Sigmoid colon (tissue), 4 donors: Measurements from ENCODE around the gene NUP160.

Source experiments
- EP300 ChIP-seq, 4 donors: sonication (generic); formaldehyde crosslinking; IDR thresholded peaks; one replicate each; pipeline ENCODE4 v1.6.1; 2017; ENCODE audit warnings: antibody characterized with exemption in 4 of 4
- POLR2A ChIP-seq, 2 donors: fragments of 450-650 bp; IDR thresholded peaks; one replicate each; pipeline ENCODE4 v1.6.1; 2016; ENCODE audit warnings: antibody characterized with exemption in 2 of 2, mild to moderate bottlenecking in 2 of 2, moderate library complexity in 2 of 2
- POLR2AphosphoS5 ChIP-seq, 4 donors: sonication (generic); formaldehyde crosslinking; IDR thresholded peaks; one replicate each; pipeline ENCODE4 v1.6.1; 2017; ENCODE audit warnings: antibody characterized with exemption in 4 of 4
- TF ChIP-seq, protein P1 (sequence below), 4 experiments: fragments of 450-650 bp in 3 of 4; fragments of 200-600 bp in 1 of 4; IDR thresholded peaks; one replicate each; pipeline ENCODE4 v1.5.1; 2016 to 2019; ENCODE audit warnings: antibody characterized with exemption in 4 of 4, mild to moderate bottlenecking in 3 of 4, moderate library complexity in 2 of 4

DNA sequence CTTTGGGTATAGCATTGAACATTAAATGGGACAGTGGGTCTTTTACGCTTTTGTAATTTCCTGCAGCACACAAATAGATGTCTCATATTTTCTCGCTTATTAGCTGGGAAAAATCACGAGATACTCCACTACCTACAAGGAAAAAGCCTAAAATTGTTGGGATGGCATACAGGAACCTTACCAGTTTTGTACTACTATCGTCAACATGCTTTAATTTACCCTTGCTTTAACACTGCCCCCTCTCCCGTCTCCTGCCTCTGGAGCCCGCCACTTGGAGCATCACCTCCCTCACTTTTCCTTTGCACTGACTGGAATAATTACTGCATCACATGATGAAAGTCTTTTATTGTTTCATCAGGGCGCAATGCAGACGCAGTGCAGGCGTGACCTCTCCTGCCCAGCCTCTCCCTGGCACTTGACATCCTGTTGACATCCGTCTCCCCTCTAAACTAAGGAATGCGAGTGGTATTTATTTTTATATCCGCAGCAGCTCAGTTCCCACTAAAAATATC is 80.0 kb downstream of the NUP160 start:
- TF ChIP-seq EP300 (IDR thresholded peaks at IDR 0.05) (no peak), POLR2AphosphoS5 (IDR thresholded peaks at IDR 0.05) (peak; percentile 95 to 98 (median 96)), POLR2A (IDR thresholded peaks at IDR 0.05) (peak; percentile 81 to 90)
- TF ChIP-seq, protein P1, sequence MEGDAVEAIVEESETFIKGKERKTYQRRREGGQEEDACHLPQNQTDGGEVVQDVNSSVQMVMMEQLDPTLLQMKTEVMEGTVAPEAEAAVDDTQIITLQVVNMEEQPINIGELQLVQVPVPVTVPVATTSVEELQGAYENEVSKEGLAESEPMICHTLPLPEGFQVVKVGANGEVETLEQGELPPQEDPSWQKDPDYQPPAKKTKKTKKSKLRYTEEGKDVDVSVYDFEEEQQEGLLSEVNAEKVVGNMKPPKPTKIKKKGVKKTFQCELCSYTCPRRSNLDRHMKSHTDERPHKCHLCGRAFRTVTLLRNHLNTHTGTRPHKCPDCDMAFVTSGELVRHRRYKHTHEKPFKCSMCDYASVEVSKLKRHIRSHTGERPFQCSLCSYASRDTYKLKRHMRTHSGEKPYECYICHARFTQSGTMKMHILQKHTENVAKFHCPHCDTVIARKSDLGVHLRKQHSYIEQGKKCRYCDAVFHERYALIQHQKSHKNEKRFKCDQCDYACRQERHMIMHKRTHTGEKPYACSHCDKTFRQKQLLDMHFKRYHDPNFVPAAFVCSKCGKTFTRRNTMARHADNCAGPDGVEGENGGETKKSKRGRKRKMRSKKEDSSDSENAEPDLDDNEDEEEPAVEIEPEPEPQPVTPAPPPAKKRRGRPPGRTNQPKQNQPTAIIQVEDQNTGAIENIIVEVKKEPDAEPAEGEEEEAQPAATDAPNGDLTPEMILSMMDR (IDR thresholded peaks at IDR 0.05): no peak
